GM10847 (cell line): ENCODE measurements around the gene MYOT.

Experiments
- POLR2A ChIP-seq: IDR thresholded peaks from 2 replicates; pipeline ENCODE4 v1.6.1; 2011; ENCODE audit not compliant: insufficient read length; ENCODE audit errors: extremely low read depth

Gene MYOT

GRCh38 chr5:137837491-137838394 lies 29.9 kb upstream of the MYOT start:
- TF ChIP-seq POLR2A, result no peak

GRCh38 chr5:137838976-137839375 lies 28.7 kb upstream of the MYOT start:
- no peak for TF ChIP-seq POLR2A

- TF ChIP-seq POLR2A, result no peak
Observed at GRCh38 chr5:137842296-137842695, 25.4 kb upstream of the MYOT start.

GRCh38 chr5:137843676-137844299 lies 23.9 kb upstream of the MYOT start:
- no peak for TF ChIP-seq POLR2A

GRCh38 chr5:137845472-137845871 lies 22.2 kb upstream of the MYOT start:
- TF ChIP-seq POLR2A, result no peak

GRCh38 chr5:137847687-137848086 lies 20.0 kb upstream of the MYOT start:
- no peak for TF ChIP-seq POLR2A

- no peak for TF ChIP-seq POLR2A
Observed at GRCh38 chr5:137856201-137856600, 11.5 kb upstream of the MYOT start.

GRCh38 chr5:137856916-137857862 lies 10.5 kb upstream of the MYOT start:
- no peak for TF ChIP-seq POLR2A

- TF ChIP-seq POLR2A, result no peak
Observed at GRCh38 chr5:137858223-137858916, 9.3 kb upstream of the MYOT start.

- no peak for TF ChIP-seq POLR2A
Observed at GRCh38 chr5:137858954-137859353, 8.7 kb upstream of the MYOT start.

- no peak for TF ChIP-seq POLR2A
Observed at GRCh38 chr5:137862251-137862650, 5.4 kb upstream of the MYOT start.

GRCh38 chr5:137866541-137867388 lies 895 bp upstream of the MYOT start:
- no peak for TF ChIP-seq POLR2A

- no peak for TF ChIP-seq POLR2A
Observed at GRCh38 chr5:137870647-137871339, 3.1 kb downstream of the MYOT start.
